Fibroblast of the aortic adventitia (primary cell): ENCODE data around the gene SLC46A3. TPM values are rescaled to one million over a fixed set of nuclear protein-coding genes. Genes with fewer than 3 reads are reported as not detected.
A peak's percentile ranks its signal among the peaks of the same experiment; 100 is the strongest.

ENCODE experiments used
- DNase-seq: peaks from one replicate; pipeline ENCODE4 v3.0.0-alpha.2; 2010; ENCODE audit warnings: low read depth
- H3K4me3 ChIP-seq: 2 replicates; pipeline ENCODE4 v1.5.1; 2011; ENCODE audit warnings: low read depth, mild to moderate bottlenecking, control low read depth, low read length, moderate library complexity
- CTCF ChIP-seq: IDR thresholded peaks from 2 replicates; pipeline ENCODE4 v1.5.1; 2011; ENCODE audit warnings: mild to moderate bottlenecking, low read length, control low read depth, inconsistent platforms; ENCODE audit not compliant: insufficient read depth
- small RNA-seq: library from RNA; depleted of rRNA; stranded (forward); fragments of <200 nt; gene quantifications from one replicate; pipeline ENCODE3, GENCODE V24; 2012
- total RNA-seq: library from RNA; depleted of rRNA; stranded (reverse); fragments of >200 nt; gene quantifications from 2 replicates; pipeline ENCODE4 v1.2.3, GENCODE V29; 2012; ENCODE audit warnings: low replicate concordance

Gene SLC46A3
- total RNA-seq, 1 donor: 3.4 TPM

DNA sequence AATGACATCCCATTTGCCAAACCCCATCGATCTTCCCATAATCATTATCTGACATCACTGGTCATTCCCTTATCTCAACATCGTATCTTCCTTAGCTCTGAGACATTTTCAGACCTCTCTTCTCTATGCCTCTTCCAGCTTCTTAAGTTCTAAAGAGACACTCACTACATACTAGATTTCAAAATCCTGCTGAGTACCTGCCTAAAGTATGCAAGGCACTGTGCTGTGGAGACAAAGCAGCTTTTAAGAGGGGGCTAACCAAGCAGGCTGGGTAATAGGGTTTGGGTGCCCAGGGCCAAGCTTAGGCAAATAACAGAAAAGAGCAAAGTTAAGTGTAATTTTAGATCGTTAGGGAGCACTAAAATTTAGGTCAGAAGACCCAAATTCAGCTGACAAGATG, 63.2 kb downstream of the SLC46A3 start:
- TF ChIP-seq CTCF: no peak
- no peak overlapping the region for H3K4me3 ChIP-seq
- peak; percentile 66 for DNase-seq

DNA sequence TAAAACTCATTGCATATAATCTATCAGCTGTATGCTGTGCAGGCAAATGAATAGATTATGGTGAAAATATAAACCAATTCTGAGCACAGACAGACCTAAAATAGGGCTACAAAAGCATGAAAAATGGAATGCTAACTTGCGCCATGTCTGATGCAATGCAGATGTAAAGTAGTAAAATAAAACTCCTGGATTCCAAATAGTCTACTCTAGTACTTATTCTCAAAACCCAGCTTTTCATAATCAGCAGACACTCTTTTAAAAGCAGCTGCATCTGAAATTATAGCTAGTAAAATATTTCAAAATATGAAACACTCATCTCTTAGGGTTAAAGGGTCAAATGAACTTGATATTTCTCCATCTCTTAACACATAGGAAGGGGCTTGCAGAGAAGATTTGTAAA, 64.5 kb downstream of the SLC46A3 start:
- no peak for TF ChIP-seq CTCF
- peak; percentile 62 for DNase-seq
- H3K4me3 ChIP-seq: no peak overlapping the region

- TF ChIP-seq CTCF: no peak
- no peak overlapping the region for H3K4me3 ChIP-seq
- no peak for DNase-seq
Measured at GRCh38 chr13:28653111-28653510, 65.7 kb downstream of the SLC46A3 start.

GRCh38 chr13:28651810-28652401, 66.9 kb downstream of the SLC46A3 start:
- H3K4me3 ChIP-seq: no peak overlapping the region
- no peak for TF ChIP-seq CTCF
- DNase-seq: no peak

GRCh38 chr13:28650284-28650683, 68.5 kb downstream of the SLC46A3 start:
- DNase-seq: peak; percentile 31
- TF ChIP-seq CTCF: no peak
- H3K4me3 ChIP-seq: no peak overlapping the region

Small RNA genes within 50 kb of the gene (small RNA-seq; reads per million reads assigned to genes)
- gene RNU6-53P: not detected

Other genes with a start within 250 kb of the SLC46A3 start
- 0.36 and 1.3 TPM in 2 replicates for gene FLT1, start 223.8 kb downstream of the SLC46A3 start, total RNA-seq
- 147 and 154 TPM in 2 replicates for gene POMP, start 59.8 kb downstream of the SLC46A3 start, total RNA-seq
- gene MTUS2, start 101.4 kb upstream of the SLC46A3 start, total RNA-seq: 0.36 TPM in 1 of 2 replicates, not detected in the other